GM23338 (cell line): Measurements from ENCODE around the gene CUBN. TPM values are rescaled to one million over a fixed set of nuclear protein-coding genes. Genes with fewer than 3 reads are reported as not detected.

Source experiments
- ATAC-seq: fragments of 200-7000 bp; cut with Tn5 transposase; 3 replicates; pipeline ENCODE4 v1.9.1; 2020
- DNase-seq: peaks from one replicate; pipeline ENCODE4 v3.0.0-alpha.2; 2015; ENCODE audit warnings: low spot score
- H2AFZ ChIP-seq: fragments of 200-600 bp; sonication (generic); 2 replicates; pipeline ENCODE4 v1.8.0; 2016; ENCODE audit warnings: antibody characterized with exemption, mild to moderate bottlenecking, moderate library complexity
- H3F3A ChIP-seq: fragments of 200-600 bp; sonication (generic); replicated peaks from 2 replicates; pipeline ENCODE4 v1.8.0; 2017; ENCODE audit warnings: antibody characterized with exemption, mixed run types, low read depth
- H3K27ac ChIP-seq: fragments of 200-600 bp; sonication (generic); 2 replicates; pipeline ENCODE4 v1.6.1; 2016; ENCODE audit warnings: low read depth
- H3K27me3 ChIP-seq: fragments of 200-600 bp; sonication (generic); 2 replicates; pipeline ENCODE4 v1.8.0; 2016; ENCODE audit warnings: mild to moderate bottlenecking, mixed run types, moderate library complexity; ENCODE audit not compliant: insufficient read depth
- H3K36me3 ChIP-seq: fragments of 200-600 bp; sonication (generic); 2 replicates; pipeline ENCODE4 v1.8.0; 2016; ENCODE audit warnings: mild to moderate bottlenecking; ENCODE audit not compliant: insufficient read depth
- H3K4me1 ChIP-seq: fragments of 200-600 bp; sonication (generic); 2 replicates; pipeline ENCODE4 v1.8.0; 2016; ENCODE audit warnings: mild to moderate bottlenecking, moderate library complexity; ENCODE audit not compliant: insufficient read depth
- H3K4me2 ChIP-seq: fragments of 200-600 bp; sonication (generic); 2 replicates; pipeline ENCODE4 v1.7.1; 2017; ENCODE audit warnings: mixed run types
- H3K4me3 ChIP-seq: fragments of 200-600 bp; sonication (generic); 2 replicates; pipeline ENCODE4 v1.6.1; 2016; ENCODE audit warnings: mixed run types
- H3K79me2 ChIP-seq: fragments of 200-600 bp; sonication (generic); replicated peaks from 2 replicates; pipeline ENCODE4 v1.8.0; 2017; ENCODE audit warnings: mild to moderate bottlenecking; ENCODE audit not compliant: insufficient read depth
- H3K9me2 ChIP-seq: fragments of 200-600 bp; sonication (generic); 2 replicates; pipeline ENCODE4 v1.8.0; 2017; ENCODE audit not compliant: insufficient read depth
- H4K20me1 ChIP-seq: fragments of 200-600 bp; sonication (generic); replicated peaks from 2 replicates; pipeline ENCODE4 v1.8.0; 2017; ENCODE audit warnings: mild to moderate bottlenecking; ENCODE audit not compliant: insufficient read depth
- H3K27ac Mint-ChIP-seq: 2 replicates; pipeline ENCODE4 v1.8.0; 2020; ENCODE audit warnings: inconsistent platforms, mild to moderate bottlenecking, moderate library complexity, mixed read lengths
- H3K27me3 Mint-ChIP-seq: 3 replicates; pipeline ENCODE4 v1.8.0; 2022; ENCODE audit warnings: low read depth, mild to moderate bottlenecking, moderate library complexity, mixed read lengths, inconsistent platforms; ENCODE audit not compliant: insufficient read depth, poor library complexity
- H3K36me3 Mint-ChIP-seq: 3 replicates; pipeline ENCODE4 v1.8.0; 2021; ENCODE audit warnings: low read depth, mild to moderate bottlenecking, inconsistent platforms, moderate library complexity, mixed read lengths
- H3K4me1 Mint-ChIP-seq: 3 replicates; pipeline ENCODE4 v1.8.0; 2020; ENCODE audit warnings: mild to moderate bottlenecking, inconsistent platforms, mixed read lengths
- H3K4me3 Mint-ChIP-seq: 3 replicates; pipeline ENCODE4 v1.8.0; 2021; ENCODE audit warnings: moderate library complexity, mild to moderate bottlenecking, inconsistent platforms, mixed read lengths
- H3K9me3 Mint-ChIP-seq: 3 replicates; pipeline ENCODE4 v1.8.0; 2020; ENCODE audit warnings: moderate library complexity, mild to moderate bottlenecking, inconsistent platforms, mixed read lengths
- EZH2 ChIP-seq: fragments of 200-600 bp; sonication (generic); IDR thresholded peaks from one replicate; pipeline ENCODE4 v1.8.0; 2017; ENCODE audit warnings: antibody characterized with exemption, mild to moderate bottlenecking, low read depth; ENCODE audit not compliant: unreplicated experiment
- JUNB ChIP-seq: IDR thresholded peaks from one replicate; pipeline ENCODE4 v1.6.1; 2016; ENCODE audit warnings: antibody characterized with exemption; ENCODE audit not compliant: unreplicated experiment
- NANOG ChIP-seq: IDR thresholded peaks from 2 replicates; pipeline ENCODE4 v1.6.1; 2016; ENCODE audit warnings: antibody characterized with exemption, borderline replicate concordance
- POLR2AphosphoS5 ChIP-seq: IDR thresholded peaks from 2 replicates; pipeline ENCODE4 v1.6.1; 2016; ENCODE audit warnings: antibody characterized with exemption, low read depth
- ZNF114 ChIP-seq: fragments of 250-450 bp; sonication (Bioruptor Pico); IDR thresholded peaks from 2 replicates; pipeline ENCODE4 v1.5.0; 2020; ENCODE audit warnings: mild to moderate bottlenecking, moderate library complexity
- ZNF331 ChIP-seq: fragments of 250-450 bp; sonication (Bioruptor Pico); IDR thresholded peaks from 2 replicates; pipeline ENCODE4 v1.5.0; 2020; ENCODE audit warnings: low read depth, mild to moderate bottlenecking, moderate library complexity
- ZNF462 ChIP-seq: fragments of 250-450 bp; sonication (Bioruptor Pico); IDR thresholded peaks from 2 replicates; pipeline ENCODE4 v1.5.0; 2020; ENCODE audit warnings: mild to moderate bottlenecking, moderate library complexity
- polyA plus RNA-seq: library from polyadenylated mRNA; unstranded; fragments of >200 nt; fragmentation: Nextera tagmentation; extraction: Ambion mirVana; gene quantifications from 2 replicates; pipeline ENCODE4 v1.2.1, GENCODE V29; 2016
- total RNA-seq: library from RNA; depleted of rRNA; stranded (reverse); fragments of >200 nt; shearing (Covaris generic); gene quantifications from 2 replicates; pipeline ENCODE4 v1.2.3, GENCODE V29; 2014
- TF ChIP-seq, protein P1 (sequence below): IDR thresholded peaks from 2 replicates; pipeline ENCODE4 v1.6.1; 2016; ENCODE audit warnings: antibody characterized with exemption

The CUBN gene
- total and polyA plus RNA-seq, 2 experiments from 2014 or later, result 0.06 to 1.8 TPM

- TF ChIP-seq ZNF462 (CRISPR knock-in tag) (no peak), NANOG (no peak), EZH2 (no peak)
- TF ChIP-seq, protein P1, sequence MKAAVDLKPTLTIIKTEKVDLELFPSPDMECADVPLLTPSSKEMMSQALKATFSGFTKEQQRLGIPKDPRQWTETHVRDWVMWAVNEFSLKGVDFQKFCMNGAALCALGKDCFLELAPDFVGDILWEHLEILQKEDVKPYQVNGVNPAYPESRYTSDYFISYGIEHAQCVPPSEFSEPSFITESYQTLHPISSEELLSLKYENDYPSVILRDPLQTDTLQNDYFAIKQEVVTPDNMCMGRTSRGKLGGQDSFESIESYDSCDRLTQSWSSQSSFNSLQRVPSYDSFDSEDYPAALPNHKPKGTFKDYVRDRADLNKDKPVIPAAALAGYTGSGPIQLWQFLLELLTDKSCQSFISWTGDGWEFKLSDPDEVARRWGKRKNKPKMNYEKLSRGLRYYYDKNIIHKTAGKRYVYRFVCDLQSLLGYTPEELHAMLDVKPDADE, result no peak
These were observed 27.7 kb downstream of the CUBN start (continued) for GRCh38 chr10:17101910-17102266.

DNA sequence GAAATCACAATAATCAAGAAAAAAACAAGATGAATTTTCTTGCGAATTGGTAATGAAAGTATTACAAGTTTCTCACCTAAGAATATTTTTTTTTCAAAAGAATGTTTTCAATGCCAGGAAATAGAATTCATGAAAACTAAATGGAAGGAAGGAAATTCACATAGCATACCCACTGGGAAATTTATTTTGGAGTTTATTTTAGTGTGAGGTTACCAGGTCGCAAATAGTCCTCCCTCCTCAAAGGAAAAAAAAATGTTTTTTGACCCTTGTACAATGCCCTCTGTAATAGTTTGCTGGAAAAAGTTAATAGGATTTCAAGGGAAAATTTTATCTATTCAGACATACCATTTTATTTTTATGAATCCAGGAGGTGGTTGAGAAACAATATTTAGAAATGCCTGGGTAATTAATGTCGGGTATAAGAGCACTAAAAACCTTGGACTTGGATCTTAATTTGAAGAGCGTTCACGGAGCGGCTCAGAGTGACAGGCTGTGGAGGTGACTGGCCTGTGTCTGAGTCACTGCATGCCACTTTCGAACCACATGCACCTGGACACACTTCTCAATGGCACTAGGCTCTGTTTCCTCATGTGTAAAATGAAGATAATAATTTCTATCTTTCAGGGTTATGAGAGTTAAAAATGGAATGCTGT is 28.2 kb downstream of the CUBN start:
- no peaks in the 10 kb centered on the region for H4K20me1 ChIP-seq
- no peak overlapping the region for H3K4me3 ChIP-seq
- Mint-ChIP-seq H3K27ac (no peak overlapping the region), H3K4me1 (no peaks in the 10 kb centered on the region), H3K9me3 (no peaks in the 10 kb centered on the region), H3K27me3 (peaks cover 1% of the 10 kb centered on the region), H3K4me3 (no peak overlapping the region), H3K36me3 (no peaks in the 10 kb centered on the region)
- ATAC-seq (no peak), DNase-seq (no peak)
- H3K79me2 ChIP-seq, result no peaks in the 10 kb centered on the region
- H3K4me2 ChIP-seq, result no peak overlapping the region
- H3K9me2 ChIP-seq, result no peaks in the 10 kb centered on the region
- no peaks in the 10 kb centered on the region for H3K4me1 ChIP-seq
- no peak overlapping the region for H2AFZ ChIP-seq
- H3K27ac ChIP-seq, result no peak overlapping the region
- no peaks in the 10 kb centered on the region for H3K36me3 ChIP-seq
- H3K27me3 ChIP-seq, result no peaks in the 10 kb centered on the region
- no peaks in the 10 kb centered on the region for H3F3A ChIP-seq
- no peak for TF ChIP-seq POLR2AphosphoS5
- TF ChIP-seq NANOG, result no peak
- no peak for TF ChIP-seq ZNF114 (CRISPR knock-in tag)
- no peak for TF ChIP-seq ZNF462 (CRISPR knock-in tag)
- TF ChIP-seq ZNF331 (CRISPR knock-in tag), result no peak
- TF ChIP-seq JUNB, result no peak
- TF ChIP-seq EZH2, result no peak
